ENCODE data around the gene TBC1D25.

TBC1D25 gene

DNA sequence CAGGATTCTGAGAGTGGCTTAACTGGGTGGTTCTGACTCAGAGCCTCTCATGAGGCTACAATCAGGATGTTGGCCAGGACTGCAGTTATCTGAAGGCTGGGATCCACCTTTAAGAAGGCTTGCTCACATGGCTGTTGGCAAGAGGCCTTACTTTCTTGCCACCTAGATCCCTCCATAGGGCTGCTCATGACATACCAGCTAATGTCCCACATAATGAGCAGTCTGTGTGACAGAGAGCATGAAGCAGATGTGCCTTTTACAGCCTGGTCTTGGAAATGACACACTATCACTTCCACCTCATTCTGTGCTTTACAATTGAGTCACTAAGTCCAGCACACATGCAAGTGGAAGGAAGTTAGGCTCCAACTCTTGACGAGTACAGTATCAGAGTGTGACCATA, 30.4 kb downstream of the TBC1D25 start:
- H3K9me3 ChIP-seq (ENCODE audit: severe bottlenecking), result no peaks in the 10 kb centered on the region
- TF ChIP-seq CTCF (IDR thresholded peaks at IDR 0.05; ENCODE audit: low read depth, low read length), result no peak
- DNase-seq, result no peak
- H3K27me3 ChIP-seq (ENCODE audit: insufficient read depth, low read depth, severe bottlenecking), result peaks cover 19% of the 10 kb centered on the region
- peaks cover 4% of the 10 kb centered on the region for H3K36me3 ChIP-seq
- no peak overlapping the region for H3K4me3 ChIP-seq (ENCODE audit: low read depth, low read length)
- H3K27ac ChIP-seq, result no peak overlapping the region

- no peaks in the 10 kb centered on the region for H3K9me3 ChIP-seq (ENCODE audit: severe bottlenecking)
- peak overlapping the region; percentile 67 for H3K4me3 ChIP-seq (ENCODE audit: low read depth, low read length)
- DNase-seq, result no peak
- peaks cover 22% of the 10 kb centered on the region for H3K27me3 ChIP-seq (ENCODE audit: insufficient read depth, low read depth, severe bottlenecking)
- TF ChIP-seq CTCF (IDR thresholded peaks at IDR 0.05; ENCODE audit: low read depth, low read length), result no peak
- H3K36me3 ChIP-seq, result peaks cover 41% of the 10 kb centered on the region
- peak overlapping the region; percentile 98 for H3K27ac ChIP-seq
Observed at GRCh38 chrX:48573690-48574269, 34.3 kb downstream of the TBC1D25 start.

GRCh38 chrX:48574270-48575266, 35.1 kb downstream of the TBC1D25 start, which contains the start of gene RBM3:
RBM3 (plus strand) TSS chrX:48574484; CDS start chrX:48575181, 697 bp downstream.
- peak; percentile 37 for TF ChIP-seq CTCF (IDR thresholded peaks at IDR 0.05; ENCODE audit: low read depth, low read length)
- no peaks in the 10 kb centered on the region for H3K9me3 ChIP-seq (ENCODE audit: severe bottlenecking)
- DNase-seq, result peak; percentile 93
- H3K27me3 ChIP-seq (ENCODE audit: insufficient read depth, low read depth, severe bottlenecking), result peaks cover 22% of the 10 kb centered on the region
- peak within 1 kb of the TSS; percentile 67 for H3K4me3 ChIP-seq (ENCODE audit: low read depth, low read length)
- peaks cover 47% of the 10 kb centered on the region for H3K36me3 ChIP-seq
- H3K27ac ChIP-seq, result peak within 1 kb of the TSS; percentile 98

- H3K27me3 ChIP-seq (ENCODE audit: insufficient read depth, low read depth, severe bottlenecking), result peaks cover 18% of the 10 kb centered on the region
- peak overlapping the region; percentile 98; the same call in 1 of the 2 replicates for H3K27ac ChIP-seq
- H3K9me3 ChIP-seq (ENCODE audit: severe bottlenecking), result no peaks in the 10 kb centered on the region
- no peak for TF ChIP-seq CTCF (IDR thresholded peaks at IDR 0.05; ENCODE audit: low read depth, low read length)
- H3K4me3 ChIP-seq (ENCODE audit: low read depth, low read length), result no peak overlapping the region; the same call in 1 of the 2 replicates
- peaks cover 47% of the 10 kb centered on the region for H3K36me3 ChIP-seq
- DNase-seq, result no peak
Observed at GRCh38 chrX:48575642-48576041, 36.1 kb downstream of the TBC1D25 start.

- TF ChIP-seq CTCF (IDR thresholded peaks at IDR 0.05; ENCODE audit: low read depth, low read length), result no peak
- no peak for DNase-seq
- no peak overlapping the region for H3K27ac ChIP-seq
- H3K36me3 ChIP-seq, result peaks cover 47% of the 10 kb centered on the region
- H3K9me3 ChIP-seq (ENCODE audit: severe bottlenecking), result no peaks in the 10 kb centered on the region
- peaks cover 17% of the 10 kb centered on the region for H3K27me3 ChIP-seq (ENCODE audit: insufficient read depth, low read depth, severe bottlenecking)
- H3K4me3 ChIP-seq (ENCODE audit: low read depth, low read length), result no peak overlapping the region
Observed at GRCh38 chrX:48576108-48576507, 36.6 kb downstream of the TBC1D25 start.
